Tibial nerve (tissue), 4 donors: ENCODE data around the gene ZNF490. TPM values are rescaled to one million over a fixed set of nuclear protein-coding genes. Genes with fewer than 3 reads are reported as not detected.

ENCODE experiments used
- DNase-seq, 2 donors: peaks; one replicate each; pipeline ENCODE4 v3.0.0-alpha.2; 2019; ENCODE audit warnings: low spot score in 2 of 2
- H3K27ac ChIP-seq, 4 donors: fragments of 200-600 bp; sonication (generic) in 3 of 4; one replicate each; pipeline ENCODE4 v1.5.1; 2017 to 2019; ENCODE audit warnings: mild to moderate bottlenecking in 1 of 4
- H3K27me3 ChIP-seq, 2 donors: fragments of 200-600 bp; sonication (generic) in 1 of 2; one replicate each; pipeline versions ENCODE4 v1.5.1 to v1.6.0; 2017 to 2019
- H3K36me3 ChIP-seq, 3 donors: fragments of 200-600 bp; sonication (generic); one replicate each; pipeline ENCODE4 v1.5.1; 2018 to 2019
- H3K4me1 ChIP-seq, 4 donors: fragments of 200-600 bp; sonication (generic) in 3 of 4; one replicate each; pipeline ENCODE4 v1.5.1; 2017 to 2019
- H3K4me3 ChIP-seq, 4 donors: fragments of 200-600 bp; sonication (generic) in 3 of 4; one replicate each; pipeline ENCODE4 v1.5.1; 2017 to 2019; ENCODE audit warnings: mild to moderate bottlenecking in 1 of 4, moderate library complexity in 1 of 4
- H3K9me3 ChIP-seq, 4 donors: fragments of 200-600 bp; sonication (generic) in 3 of 4; one replicate each; pipeline ENCODE4 v1.5.1; 2017 to 2019
- CTCF ChIP-seq, 5 experiments: fragments of 200-600 bp in 3 of 5; fragments of 450-650 bp in 2 of 5; sonication (generic) in 3 of 5; IDR thresholded peaks; one replicate each; pipeline ENCODE4 v1.5.1; 2016 to 2019; ENCODE audit warnings: antibody characterized with exemption in 5 of 5, mild to moderate bottlenecking in 3 of 5, moderate library complexity in 2 of 5
- EP300 ChIP-seq, 2 donors: sonication (generic); formaldehyde crosslinking; IDR thresholded peaks; one replicate each; pipeline ENCODE4 v1.6.1; 2017; ENCODE audit warnings: antibody characterized with exemption in 2 of 2, mild to moderate bottlenecking in 1 of 2
- POLR2A ChIP-seq, 2 donors: fragments of 450-650 bp; IDR thresholded peaks; one replicate each; pipeline ENCODE4 v1.6.1; 2017; ENCODE audit warnings: antibody characterized with exemption in 2 of 2, mild to moderate bottlenecking in 2 of 2, moderate library complexity in 2 of 2
- WGBS, 2 donors: methylation state at CpG; one replicate each; pipeline ENCODE4 v1.1.5; 2018; 5-methylcytosine and 5-hydroxymethylcytosine counted together
- total RNA-seq, 4 donors: library from RNA; depleted of rRNA; stranded (reverse); fragments of >200 nt; gene quantifications; one replicate each; pipeline ENCODE4 v1.1.0, GENCODE V29; 2016

The ZNF490 gene
- total RNA-seq, 4 donors from 2014 or later = 3.1 to 6.7 (median 4.8) TPM

- 93 to 94% methylated on average over 5 of the region's 5 CpGs for WGBS, 2 donors
- H3K36me3 ChIP-seq = peaks cover 0 to 69% (median 0%) of the 10 kb centered on the region in 3 donors
- peaks cover 0 to 29% (median 16%) of the 10 kb centered on the region in 4 donors for H3K4me1 ChIP-seq
- H3K9me3 ChIP-seq = peaks cover 0 to 31% (median 0%) of the 10 kb centered on the region in 4 donors
- H3K27me3 ChIP-seq = no peaks in the 10 kb centered on the region
- H3K27ac ChIP-seq = no peak overlapping the region
- H3K4me3 ChIP-seq = no peak overlapping the region
- TF ChIP-seq POLR2A (IDR thresholded peaks at IDR 0.05) (no peak), EP300 (IDR thresholded peaks at IDR 0.05) (no peak), CTCF (IDR thresholded peaks at IDR 0.05) (no peak)
- no peak for DNase-seq
These were observed 64.5 kb downstream of the ZNF490 start for GRCh38 chr19:12546068-12546467.

GRCh38 chr19:12545267-12545666, 65.3 kb downstream of the ZNF490 start:
- Histone ChIP-seq H3K4me1 (peaks cover 0 to 25% (median 13%) of the 10 kb centered on the region in 4 donors), H3K27ac (no peak overlapping the region)
- 93 to 95% methylated on average over 8 of the region's 8 CpGs for whole genome bisulfite sequencing, 2 donors

GRCh38 chr19:12544401-12544876, 66.2 kb downstream of the ZNF490 start:
- H3K27ac ChIP-seq = no peak overlapping the region

More at GRCh38 chr19:12545267-12545666, 65.3 kb downstream of the ZNF490 start:
- Histone ChIP-seq H3K9me3 (peaks cover 0 to 32% (median 0%) of the 10 kb centered on the region in 4 donors), H3K36me3 (peaks cover 0 to 77% (median 4%) of the 10 kb centered on the region in 3 donors), H3K27me3 (no peaks in the 10 kb centered on the region), H3K4me3 (no peak overlapping the region)
- no peak for TF ChIP-seq EP300 (IDR thresholded peaks at IDR 0.05)
- TF ChIP-seq CTCF (IDR thresholded peaks at IDR 0.05) = no peak
- no peak for TF ChIP-seq POLR2A (IDR thresholded peaks at IDR 0.05)
- no peak for DNase-seq

GRCh38 chr19:12543855-12544254, 66.8 kb downstream of the ZNF490 start:
- Histone ChIP-seq H3K4me3 (no peak overlapping the region), H3K4me1 (peaks cover 0 to 11% (median 0%) of the 10 kb centered on the region in 4 donors), H3K36me3 (peaks cover 0 to 91% (median 4%) of the 10 kb centered on the region in 3 donors), H3K27me3 (no peaks in the 10 kb centered on the region), H3K27ac (no peak overlapping the region), H3K9me3 (peaks cover 0 to 41% (median under 1%) of the 10 kb centered on the region in 4 donors)
- WGBS, 2 donors = 93 to 100% methylated on average over 1 of the region's 1 CpG
- no peak for TF ChIP-seq CTCF (IDR thresholded peaks at IDR 0.05)
- TF ChIP-seq POLR2A (IDR thresholded peaks at IDR 0.05) = no peak
- TF ChIP-seq EP300 (IDR thresholded peaks at IDR 0.05) = no peak
- no peak for DNase-seq

More at GRCh38 chr19:12544401-12544876, 66.2 kb downstream of the ZNF490 start:
- Histone ChIP-seq H3K4me3 (no peak overlapping the region), H3K9me3 (peaks cover 0 to 36% (median 0%) of the 10 kb centered on the region in 4 donors), H3K4me1 (peaks cover 0 to 17% (median 5%) of the 10 kb centered on the region in 4 donors), H3K36me3 (peaks cover 0 to 85% (median 4%) of the 10 kb centered on the region in 3 donors), H3K27me3 (no peaks in the 10 kb centered on the region)
- 60 to 73% methylated on average over 5 of the region's 5 CpGs for WGBS, 2 donors
- TF ChIP-seq CTCF (IDR thresholded peaks at IDR 0.05) (no peak), EP300 (IDR thresholded peaks at IDR 0.05) (no peak), POLR2A (IDR thresholded peaks at IDR 0.05) (no peak)
- DNase-seq = no peak

Other genes with a start within 250 kb of the ZNF490 start
- gene ZNF442, start 245.1 kb downstream of the ZNF490 start, total RNA-seq = 1 to 10 TPM; 3.6 to 4.3 (median 4.1) TPM
- 1 to 10 TPM; 3.3 to 6.8 (median 4.4) TPM for gene ZNF799, start 209.5 kb downstream of the ZNF490 start, total RNA-seq
- 1 to 10 TPM; 2.8 to 4.5 (median 3.7) TPM for gene ZNF443, start 169.8 kb downstream of the ZNF490 start, total RNA-seq
- 1 to 10 TPM; 2.9 to 4.8 (median 4.5) TPM for gene ZNF709, start 126.0 kb downstream of the ZNF490 start, total RNA-seq
- 10 to 100 TPM; 12.0 to 20.6 (median 14.7) TPM for gene ZNF564, start 59.3 kb downstream of the ZNF490 start, total RNA-seq
- 10 to 100 TPM; 36.1 to 38.7 (median 37.6) TPM for gene ZNF791, start 107 bp upstream of the ZNF490 start, total RNA-seq
- gene MAN2B1, start 55.9 kb upstream of the ZNF490 start, total RNA-seq = 10 to 100 TPM; 48.5 to 89.4 (median 58.5) TPM
- 10 to 100 TPM in 3 of 4 donors, 1 to 10 TPM in 1; 7.9 to 19.8 (median 16.8) TPM for gene WDR83, start 56.0 kb upstream of the ZNF490 start, total RNA-seq
- 100 to 1,000 TPM; 117 to 180 (median 160) TPM for gene DHPS, start 71.1 kb upstream of the ZNF490 start, total RNA-seq
- gene GNG14, start 77.2 kb upstream of the ZNF490 start, total RNA-seq = not detected
- 1 to 10 TPM; 1.2 to 7.5 (median 5.7) TPM for gene FBXW9, start 85.8 kb upstream of the ZNF490 start, total RNA-seq
- 100 to 1,000 TPM in 1 of 4 donors, 10 to 100 TPM in 3; 56.1 to 120 (median 77.6) TPM for gene TNPO2, start 113.1 kb upstream of the ZNF490 start, total RNA-seq
- 100 to 1,000 TPM; 328 to 649 (median 501) TPM for gene TRIR, start 123.9 kb upstream of the ZNF490 start, total RNA-seq
- 10 to 100 TPM; 22.6 to 40.4 (median 36.3) TPM for gene GET3, start 126.7 kb upstream of the ZNF490 start, total RNA-seq
- under 1 TPM in 1 of 4 donors, not detected in 3; 0.21 TPM for gene BEST2, start 141.0 kb upstream of the ZNF490 start, total RNA-seq
- 100 to 1,000 TPM in 1 of 4 donors, 10 to 100 TPM in 3; 27.3 to 109 (median 50.2) TPM for gene HOOK2, start 164.7 kb upstream of the ZNF490 start, total RNA-seq
- gene JUNB, start 180.7 kb upstream of the ZNF490 start, total RNA-seq = 100 to 1,000 TPM; 421 to 676 (median 613) TPM
- 100 to 1,000 TPM; 129 to 182 (median 163) TPM for gene PRDX2, start 191.0 kb upstream of the ZNF490 start, total RNA-seq
- 1 to 10 TPM in 1 of 4 donors, not detected in 3; 4.8 TPM for gene THSD8, start 191.3 kb upstream of the ZNF490 start, total RNA-seq
- 1 to 10 TPM; 5.4 to 8.6 (median 6.7) TPM for gene RNASEH2A, start 195.8 kb upstream of the ZNF490 start, total RNA-seq
- gene RTBDN, start 223.8 kb upstream of the ZNF490 start, total RNA-seq = not detected
- gene MAST1, start 227.7 kb upstream of the ZNF490 start, total RNA-seq = not detected